AG09319 (cell line): ENCODE measurements around the gene KDM3B.

Experiments
- DNase-seq: peaks from one replicate; pipeline ENCODE4 v3.0.0-alpha.2; 2010; ENCODE audit warnings: low read depth; ENCODE audit errors: extremely low read depth
- TF ChIP-seq, protein P1 (sequence below): IDR thresholded peaks from 2 replicates; pipeline ENCODE4 v1.5.1; 2011; ENCODE audit warnings: low read depth, mild to moderate bottlenecking, inconsistent platforms, low read length, moderate library complexity

KDM3B gene

GRCh38 chr5:138450971-138451370 is 98.5 kb downstream of the KDM3B start:
- DNase-seq = no peak
- TF ChIP-seq, protein P1, sequence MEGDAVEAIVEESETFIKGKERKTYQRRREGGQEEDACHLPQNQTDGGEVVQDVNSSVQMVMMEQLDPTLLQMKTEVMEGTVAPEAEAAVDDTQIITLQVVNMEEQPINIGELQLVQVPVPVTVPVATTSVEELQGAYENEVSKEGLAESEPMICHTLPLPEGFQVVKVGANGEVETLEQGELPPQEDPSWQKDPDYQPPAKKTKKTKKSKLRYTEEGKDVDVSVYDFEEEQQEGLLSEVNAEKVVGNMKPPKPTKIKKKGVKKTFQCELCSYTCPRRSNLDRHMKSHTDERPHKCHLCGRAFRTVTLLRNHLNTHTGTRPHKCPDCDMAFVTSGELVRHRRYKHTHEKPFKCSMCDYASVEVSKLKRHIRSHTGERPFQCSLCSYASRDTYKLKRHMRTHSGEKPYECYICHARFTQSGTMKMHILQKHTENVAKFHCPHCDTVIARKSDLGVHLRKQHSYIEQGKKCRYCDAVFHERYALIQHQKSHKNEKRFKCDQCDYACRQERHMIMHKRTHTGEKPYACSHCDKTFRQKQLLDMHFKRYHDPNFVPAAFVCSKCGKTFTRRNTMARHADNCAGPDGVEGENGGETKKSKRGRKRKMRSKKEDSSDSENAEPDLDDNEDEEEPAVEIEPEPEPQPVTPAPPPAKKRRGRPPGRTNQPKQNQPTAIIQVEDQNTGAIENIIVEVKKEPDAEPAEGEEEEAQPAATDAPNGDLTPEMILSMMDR = no peak

DNA sequence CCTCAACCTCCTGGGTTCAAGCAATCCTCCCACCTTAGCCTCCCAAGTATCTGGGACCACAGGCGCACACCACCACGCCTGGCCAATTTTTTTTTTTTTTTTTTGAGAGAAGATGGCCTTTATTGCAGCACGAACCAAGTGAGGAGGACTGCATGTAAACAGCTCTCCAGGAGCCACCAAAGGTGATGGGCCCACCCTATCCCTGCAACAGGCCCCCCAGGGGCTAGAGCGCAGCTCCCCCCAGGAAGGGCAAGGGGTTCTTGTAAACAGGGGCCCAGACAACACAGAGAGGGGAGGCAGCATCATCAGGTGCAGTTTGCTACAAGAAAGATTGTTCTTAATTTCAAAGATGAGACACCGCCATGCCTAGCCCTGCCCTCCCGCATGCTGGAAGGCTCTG is 100.2 kb downstream of the KDM3B start:
- DNase-seq = no peak
- TF ChIP-seq, protein P1 = no peak

GRCh38 chr5:138453590-138453989 is 101.1 kb downstream of the KDM3B start:
- DNase-seq = no peak
- TF ChIP-seq, protein P1 = no peak

- no peak for DNase-seq
- TF ChIP-seq, protein P1 = no peak
These were observed 101.6 kb downstream of the KDM3B start for GRCh38 chr5:138454121-138454520.

GRCh38 chr5:138455232-138455930 is 102.9 kb downstream of the KDM3B start:
- TF ChIP-seq, protein P1 = no peak
- DNase-seq = no peak

DNA sequence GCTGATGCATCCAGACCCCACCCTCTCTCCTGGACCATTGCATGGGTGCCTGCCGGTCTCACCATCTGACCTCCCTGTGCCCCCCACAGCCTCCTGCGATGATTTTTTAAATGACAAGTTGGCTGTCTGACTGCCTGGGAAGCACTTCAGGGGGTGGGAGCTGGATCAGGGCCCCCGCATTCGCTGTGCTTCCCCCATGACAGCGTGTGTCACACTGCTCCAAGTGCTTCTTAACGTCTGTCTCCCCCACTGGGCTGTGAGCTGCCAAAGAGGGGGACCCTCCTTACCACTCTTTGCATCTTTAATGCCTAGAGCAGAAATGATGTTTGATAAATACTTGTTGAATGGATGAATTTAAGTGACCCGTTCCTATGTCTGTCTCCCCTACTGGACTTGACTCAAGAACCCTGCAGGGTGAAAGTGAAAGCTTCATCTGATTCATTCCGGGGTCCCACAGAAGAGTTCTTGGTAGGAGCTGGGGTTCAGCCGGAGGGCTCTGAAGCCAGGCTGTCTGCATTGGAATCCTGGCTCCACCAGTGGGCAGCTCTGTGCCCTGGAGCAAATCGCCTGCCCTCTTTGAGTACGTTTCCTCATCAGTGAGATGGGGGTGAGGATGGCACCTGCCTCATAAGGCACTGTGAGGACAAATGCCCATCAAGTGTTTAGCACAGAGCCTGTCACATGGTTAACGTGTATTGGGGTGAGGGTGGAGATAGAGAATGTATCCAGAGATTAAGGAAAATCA is 105.2 kb downstream of the KDM3B start:
- DNase-seq = no peak
- TF ChIP-seq, protein P1 = no peak; the same call in 1 of the 2 replicates

DNA sequence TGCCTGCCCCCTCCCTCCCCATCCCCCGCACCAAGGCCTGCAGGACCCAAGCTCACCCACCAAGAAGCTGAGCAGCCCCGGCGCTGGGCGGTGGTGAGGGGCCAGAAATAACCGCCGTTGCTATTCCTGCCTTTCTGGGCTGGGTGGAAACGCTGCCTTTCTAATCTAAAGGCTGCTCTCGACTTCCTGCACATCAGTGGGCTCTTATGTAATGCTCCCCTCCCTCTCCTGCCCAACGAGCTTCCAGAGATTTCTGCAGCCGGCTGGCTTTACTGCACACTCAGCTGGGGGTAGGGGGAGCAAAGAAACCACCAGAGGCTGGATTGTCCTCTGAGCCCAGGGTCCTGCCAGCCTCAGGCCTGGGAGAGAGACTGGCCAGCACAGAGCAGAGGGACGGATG is 105.9 kb downstream of the KDM3B start:
- no peak for DNase-seq
- TF ChIP-seq, protein P1 = no peak
